Measurements from ENCODE around the gene PDXDC1.
A peak's percentile ranks its signal among the peaks of the same experiment; 100 is the strongest.
"Not testable (repeated sequence)": the region's sequence is repeated elsewhere in the genome, so short reads cannot be mapped to it uniquely, and the experiment has no call there.

PDXDC1 gene

GRCh38 chr16:14975418-14976194 lies 780 bp downstream of the PDXDC1 start:
- peak; percentile 26 for DNase-seq

GRCh38 chr16:14976971-14977736 lies 2.3 kb downstream of the PDXDC1 start:
- not testable (repeated sequence) for DNase-seq

- not testable (repeated sequence) for DNase-seq
Observed at GRCh38 chr16:14978281-14978680, 3.5 kb downstream of the PDXDC1 start.

- not testable (repeated sequence) for DNase-seq
Observed at GRCh38 chr16:14978908-14979307, 4.1 kb downstream of the PDXDC1 start.

- not testable (repeated sequence) for DNase-seq
Observed at GRCh38 chr16:14981234-14981633, 6.4 kb downstream of the PDXDC1 start.

- DNase-seq = not testable (repeated sequence)
Observed at GRCh38 chr16:14982521-14982920, 7.7 kb downstream of the PDXDC1 start.

GRCh38 chr16:14988092-14988491 lies 13.3 kb downstream of the PDXDC1 start:
- not testable (repeated sequence) for DNase-seq

- DNase-seq = not testable (repeated sequence)
Observed at GRCh38 chr16:14988661-14989191, 13.9 kb downstream of the PDXDC1 start.

- not testable (repeated sequence) for DNase-seq
Observed at GRCh38 chr16:14989291-14990281, 14.8 kb downstream of the PDXDC1 start.

- DNase-seq = not testable (repeated sequence)
Observed at GRCh38 chr16:14993277-14994151, 18.7 kb downstream of the PDXDC1 start.

- DNase-seq = not testable (repeated sequence)
Observed at GRCh38 chr16:14996702-14997101, 21.9 kb downstream of the PDXDC1 start.

- not testable (repeated sequence) for DNase-seq
Observed at GRCh38 chr16:14998300-14998699, 23.5 kb downstream of the PDXDC1 start.

- not testable (repeated sequence) for DNase-seq
Observed at GRCh38 chr16:14999845-15000244, 25.0 kb downstream of the PDXDC1 start.

GRCh38 chr16:15002448-15002847 lies 27.6 kb downstream of the PDXDC1 start:
- DNase-seq = not testable (repeated sequence)

GRCh38 chr16:15005357-15006132 lies 30.7 kb downstream of the PDXDC1 start:
- DNase-seq = not testable (repeated sequence)

- not testable (repeated sequence) for DNase-seq
Observed at GRCh38 chr16:15008647-15009046, 33.8 kb downstream of the PDXDC1 start.

- DNase-seq = not testable (repeated sequence)
Observed at GRCh38 chr16:15012941-15013340, 38.1 kb downstream of the PDXDC1 start.

GRCh38 chr16:15015671-15016070 lies 40.8 kb downstream of the PDXDC1 start:
- not testable (repeated sequence) for DNase-seq

GRCh38 chr16:15016354-15016753 lies 41.5 kb downstream of the PDXDC1 start:
- DNase-seq = not testable (repeated sequence)

GRCh38 chr16:15016951-15017580 lies 42.2 kb downstream of the PDXDC1 start:
- not testable (repeated sequence) for DNase-seq
